T47D (cell line): ENCODE data around the gene MED15.

Experiments used
- DNase-seq, 2 experiments: peaks; one replicate each; pipeline versions ENCODE4 v3.0.0 to v3.0.0-alpha.2; 2011 to 2012; ENCODE audit warnings: low read depth in 1 of 2, low spot score in 1 of 2
- JUND ChIP-seq: IDR thresholded peaks from 2 replicates; pipeline ENCODE4 v1.6.1; 2012; ENCODE audit warnings: low read depth
- in situ Hi-C: cut with HindIII; loops from 2 replicates; pipeline ENCODE4 v1.10.0; 2016; ENCODE audit warnings: low sequenced_read_pairs, low pct_unique_long_range_greater_than_20kb

The MED15 gene

GRCh38 chr22:20562607-20563465, 55.4 kb downstream of the MED15 start:
- no peak for DNase-seq
- TF ChIP-seq JUND: no peak
- in situ Hi-C loops: no loop called here

GRCh38 chr22:20563466-20563906, 56.1 kb downstream of the MED15 start:
- in situ Hi-C loops: no loop called here
- TF ChIP-seq JUND: no peak

GRCh38 chr22:20563941-20564371, 56.5 kb downstream of the MED15 start:
- no peak for TF ChIP-seq JUND
- in situ Hi-C loops: no loop called here
- no peak for DNase-seq

More at GRCh38 chr22:20563466-20563906, 56.1 kb downstream of the MED15 start:
- no peak for DNase-seq

- in situ Hi-C loops: no loop called here
- no peak for DNase-seq
- TF ChIP-seq JUND: no peak
These were observed 57.8 kb downstream of the MED15 start for GRCh38 chr22:20565079-20565734.

- no peak for DNase-seq
- in situ Hi-C loops: no loop called here
- TF ChIP-seq JUND: no peak
These were observed 58.4 kb downstream of the MED15 start for GRCh38 chr22:20565761-20566160.

- DNase-seq: no peak
- in situ Hi-C loops: no loop called here
- no peak for TF ChIP-seq JUND
These were observed 59.2 kb downstream of the MED15 start for GRCh38 chr22:20566420-20567260.

- in situ Hi-C loops: no loop called here
- TF ChIP-seq JUND: no peak
- peak; percentile 36 to 89 for DNase-seq
These were observed 60.0 kb downstream of the MED15 start for GRCh38 chr22:20567371-20567847.

GRCh38 chr22:20567993-20568417, 60.6 kb downstream of the MED15 start:
- no peak for TF ChIP-seq JUND
- in situ Hi-C loops: no loop called here

GRCh38 chr22:20568502-20569058, 61.2 kb downstream of the MED15 start:
- in situ Hi-C loops: no loop called here
- TF ChIP-seq JUND: no peak
- no peak for DNase-seq

More at GRCh38 chr22:20567993-20568417, 60.6 kb downstream of the MED15 start:
- DNase-seq: peak in 1 of 2 experiments; percentile 52

GRCh38 chr22:20569059-20570058, 61.9 kb downstream of the MED15 start:
- DNase-seq: peak; percentile 73 to 83
- in situ Hi-C loops: no loop called here
- TF ChIP-seq JUND: no peak

- no peak for TF ChIP-seq JUND
- in situ Hi-C loops: no loop called here
- DNase-seq: no peak
These were observed 63.7 kb downstream of the MED15 start for GRCh38 chr22:20571078-20571503.
